Stimulated activated CD4-positive, alpha-beta T cell treated with anti-CD3 and anti-CD28 coated beads, Interleukin-4, amount 100 ng/mL, for 24 hours (primary cell): Measurements from ENCODE around the gene TTC33.

Source experiments
- DNase-seq: peaks from one replicate; pipeline ENCODE4 v3.0.0-alpha.2; 2020

The TTC33 gene

GRCh38 chr5:40560474-40561110, 195.2 kb downstream of the TTC33 start:
- DNase-seq = peak; percentile 35

GRCh38 chr5:40559306-40559705, 196.5 kb downstream of the TTC33 start:
- no peak for DNase-seq

GRCh38 chr5:40557501-40557900, 198.3 kb downstream of the TTC33 start:
- DNase-seq = no peak

- DNase-seq = no peak
Measured at GRCh38 chr5:40556811-40557210, 198.9 kb downstream of the TTC33 start.

GRCh38 chr5:40555886-40556285, 199.9 kb downstream of the TTC33 start:
- DNase-seq = no peak

GRCh38 chr5:40554813-40555212, 200.9 kb downstream of the TTC33 start:
- no peak for DNase-seq

- DNase-seq = no peak
Measured at GRCh38 chr5:40554054-40554453, 201.7 kb downstream of the TTC33 start.

- no peak for DNase-seq
Measured at GRCh38 chr5:40552981-40553380, 202.8 kb downstream of the TTC33 start.

GRCh38 chr5:40551496-40552491, 204.0 kb downstream of the TTC33 start:
- DNase-seq = no peak

- DNase-seq = no peak
Measured at GRCh38 chr5:40550481-40550880, 205.3 kb downstream of the TTC33 start.

- no peak for DNase-seq
Measured at GRCh38 chr5:40549616-40550015, 206.1 kb downstream of the TTC33 start.

GRCh38 chr5:40547994-40548575, 207.7 kb downstream of the TTC33 start:
- no peak for DNase-seq

- DNase-seq = no peak
Measured at GRCh38 chr5:40547557-40547956, 208.2 kb downstream of the TTC33 start.

GRCh38 chr5:40540301-40540700, 215.5 kb downstream of the TTC33 start:
- DNase-seq = no peak

- no peak for DNase-seq
Measured at GRCh38 chr5:40524677-40525076, 231.1 kb downstream of the TTC33 start.

GRCh38 chr5:40521925-40522324, 233.8 kb downstream of the TTC33 start:
- no peak for DNase-seq

- DNase-seq = no peak
Measured at GRCh38 chr5:40521108-40521785, 234.5 kb downstream of the TTC33 start.

- DNase-seq = no peak
Measured at GRCh38 chr5:40518485-40518917, 237.3 kb downstream of the TTC33 start.

GRCh38 chr5:40515476-40515875, 240.3 kb downstream of the TTC33 start:
- no peak for DNase-seq

GRCh38 chr5:40514976-40515375, 240.8 kb downstream of the TTC33 start:
- DNase-seq = no peak

- no peak for DNase-seq
Measured at GRCh38 chr5:40511801-40512200, 244.0 kb downstream of the TTC33 start.

GRCh38 chr5:40507095-40507494, 248.7 kb downstream of the TTC33 start:
- DNase-seq = no peak

- DNase-seq = no peak
Measured at GRCh38 chr5:40505031-40505430, 250.7 kb downstream of the TTC33 start.
